Measurements from ENCODE around the gene LRRTM4. TPM values are rescaled to one million over a fixed set of nuclear protein-coding genes. Genes with fewer than 3 reads are reported as not detected.

Gene LRRTM4
- total RNA-seq, 1 experiment from 2014 or later = 9.4 TPM

GRCh38 chr2:76958749-76959148 lies 563.4 kb downstream of the LRRTM4 start (continued):
- TF ChIP-seq, protein P1, sequence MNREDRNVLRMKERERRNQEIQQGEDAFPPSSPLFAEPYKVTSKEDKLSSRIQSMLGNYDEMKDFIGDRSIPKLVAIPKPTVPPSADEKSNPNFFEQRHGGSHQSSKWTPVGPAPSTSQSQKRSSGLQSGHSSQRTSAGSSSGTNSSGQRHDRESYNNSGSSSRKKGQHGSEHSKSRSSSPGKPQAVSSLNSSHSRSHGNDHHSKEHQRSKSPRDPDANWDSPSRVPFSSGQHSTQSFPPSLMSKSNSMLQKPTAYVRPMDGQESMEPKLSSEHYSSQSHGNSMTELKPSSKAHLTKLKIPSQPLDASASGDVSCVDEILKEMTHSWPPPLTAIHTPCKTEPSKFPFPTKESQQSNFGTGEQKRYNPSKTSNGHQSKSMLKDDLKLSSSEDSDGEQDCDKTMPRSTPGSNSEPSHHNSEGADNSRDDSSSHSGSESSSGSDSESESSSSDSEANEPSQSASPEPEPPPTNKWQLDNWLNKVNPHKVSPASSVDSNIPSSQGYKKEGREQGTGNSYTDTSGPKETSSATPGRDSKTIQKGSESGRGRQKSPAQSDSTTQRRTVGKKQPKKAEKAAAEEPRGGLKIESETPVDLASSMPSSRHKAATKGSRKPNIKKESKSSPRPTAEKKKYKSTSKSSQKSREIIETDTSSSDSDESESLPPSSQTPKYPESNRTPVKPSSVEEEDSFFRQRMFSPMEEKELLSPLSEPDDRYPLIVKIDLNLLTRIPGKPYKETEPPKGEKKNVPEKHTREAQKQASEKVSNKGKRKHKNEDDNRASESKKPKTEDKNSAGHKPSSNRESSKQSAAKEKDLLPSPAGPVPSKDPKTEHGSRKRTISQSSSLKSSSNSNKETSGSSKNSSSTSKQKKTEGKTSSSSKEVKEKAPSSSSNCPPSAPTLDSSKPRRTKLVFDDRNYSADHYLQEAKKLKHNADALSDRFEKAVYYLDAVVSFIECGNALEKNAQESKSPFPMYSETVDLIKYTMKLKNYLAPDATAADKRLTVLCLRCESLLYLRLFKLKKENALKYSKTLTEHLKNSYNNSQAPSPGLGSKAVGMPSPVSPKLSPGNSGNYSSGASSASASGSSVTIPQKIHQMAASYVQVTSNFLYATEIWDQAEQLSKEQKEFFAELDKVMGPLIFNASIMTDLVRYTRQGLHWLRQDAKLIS (CRISPR knock-in tag; IDR thresholded peaks at IDR 0.05; ENCODE audit: borderline replicate concordance) = no peak
- TF ChIP-seq MYBL2 (CRISPR knock-in tag; IDR thresholded peaks at IDR 0.05) (no peak), NFE2L1 (CRISPR knock-in tag; IDR thresholded peaks at IDR 0.05) (no peak), ZNF121 (CRISPR knock-in tag; IDR thresholded peaks at IDR 0.05) (no peak), ZNF671 (CRISPR knock-in tag; IDR thresholded peaks at IDR 0.05) (no peak), HMGA2 (CRISPR knock-in tag; IDR thresholded peaks at IDR 0.05) (no peak), ELF4 (CRISPR knock-in tag; IDR thresholded peaks at IDR 0.05; ENCODE audit: low read depth) (no peak), SMAD4 (CRISPR knock-in tag; IDR thresholded peaks at IDR 0.05) (0 out of 2 replicates have a peak, but pooled peaks have one; percentile 65), RELA (CRISPR knock-in tag; IDR thresholded peaks at IDR 0.05; ENCODE audit: borderline replicate concordance) (no peak), ESRRA (CRISPR knock-in tag; IDR thresholded peaks at IDR 0.05; ENCODE audit: borderline replicate concordance) (peak; percentile 65; the same call in 1 of the 2 replicates), ZNF423 (CRISPR knock-in tag; IDR thresholded peaks at IDR 0.05) (no peak), ZNF232 (CRISPR knock-in tag; IDR thresholded peaks at IDR 0.05) (peak; percentile 87; the same call in 1 of the 2 replicates), ETV6 (CRISPR knock-in tag; IDR thresholded peaks at IDR 0.05) (peak; percentile 83; the same call in 1 of the 2 replicates)
- TF ChIP-seq, protein P2, sequence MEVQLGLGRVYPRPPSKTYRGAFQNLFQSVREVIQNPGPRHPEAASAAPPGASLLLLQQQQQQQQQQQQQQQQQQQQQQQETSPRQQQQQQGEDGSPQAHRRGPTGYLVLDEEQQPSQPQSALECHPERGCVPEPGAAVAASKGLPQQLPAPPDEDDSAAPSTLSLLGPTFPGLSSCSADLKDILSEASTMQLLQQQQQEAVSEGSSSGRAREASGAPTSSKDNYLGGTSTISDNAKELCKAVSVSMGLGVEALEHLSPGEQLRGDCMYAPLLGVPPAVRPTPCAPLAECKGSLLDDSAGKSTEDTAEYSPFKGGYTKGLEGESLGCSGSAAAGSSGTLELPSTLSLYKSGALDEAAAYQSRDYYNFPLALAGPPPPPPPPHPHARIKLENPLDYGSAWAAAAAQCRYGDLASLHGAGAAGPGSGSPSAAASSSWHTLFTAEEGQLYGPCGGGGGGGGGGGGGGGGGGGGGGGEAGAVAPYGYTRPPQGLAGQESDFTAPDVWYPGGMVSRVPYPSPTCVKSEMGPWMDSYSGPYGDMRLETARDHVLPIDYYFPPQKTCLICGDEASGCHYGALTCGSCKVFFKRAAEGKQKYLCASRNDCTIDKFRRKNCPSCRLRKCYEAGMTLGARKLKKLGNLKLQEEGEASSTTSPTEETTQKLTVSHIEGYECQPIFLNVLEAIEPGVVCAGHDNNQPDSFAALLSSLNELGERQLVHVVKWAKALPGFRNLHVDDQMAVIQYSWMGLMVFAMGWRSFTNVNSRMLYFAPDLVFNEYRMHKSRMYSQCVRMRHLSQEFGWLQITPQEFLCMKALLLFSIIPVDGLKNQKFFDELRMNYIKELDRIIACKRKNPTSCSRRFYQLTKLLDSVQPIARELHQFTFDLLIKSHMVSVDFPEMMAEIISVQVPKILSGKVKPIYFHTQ (CRISPR knock-in tag; IDR thresholded peaks at IDR 0.05) = no peak
- TF ChIP-seq, protein P3, sequence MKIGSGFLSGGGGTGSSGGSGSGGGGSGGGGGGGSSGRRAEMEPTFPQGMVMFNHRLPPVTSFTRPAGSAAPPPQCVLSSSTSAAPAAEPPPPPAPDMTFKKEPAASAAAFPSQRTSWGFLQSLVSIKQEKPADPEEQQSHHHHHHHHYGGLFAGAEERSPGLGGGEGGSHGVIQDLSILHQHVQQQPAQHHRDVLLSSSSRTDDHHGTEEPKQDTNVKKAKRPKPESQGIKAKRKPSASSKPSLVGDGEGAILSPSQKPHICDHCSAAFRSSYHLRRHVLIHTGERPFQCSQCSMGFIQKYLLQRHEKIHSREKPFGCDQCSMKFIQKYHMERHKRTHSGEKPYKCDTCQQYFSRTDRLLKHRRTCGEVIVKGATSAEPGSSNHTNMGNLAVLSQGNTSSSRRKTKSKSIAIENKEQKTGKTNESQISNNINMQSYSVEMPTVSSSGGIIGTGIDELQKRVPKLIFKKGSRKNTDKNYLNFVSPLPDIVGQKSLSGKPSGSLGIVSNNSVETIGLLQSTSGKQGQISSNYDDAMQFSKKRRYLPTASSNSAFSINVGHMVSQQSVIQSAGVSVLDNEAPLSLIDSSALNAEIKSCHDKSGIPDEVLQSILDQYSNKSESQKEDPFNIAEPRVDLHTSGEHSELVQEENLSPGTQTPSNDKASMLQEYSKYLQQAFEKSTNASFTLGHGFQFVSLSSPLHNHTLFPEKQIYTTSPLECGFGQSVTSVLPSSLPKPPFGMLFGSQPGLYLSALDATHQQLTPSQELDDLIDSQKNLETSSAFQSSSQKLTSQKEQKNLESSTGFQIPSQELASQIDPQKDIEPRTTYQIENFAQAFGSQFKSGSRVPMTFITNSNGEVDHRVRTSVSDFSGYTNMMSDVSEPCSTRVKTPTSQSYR (CRISPR knock-in tag; IDR thresholded peaks at IDR 0.05) = 0 out of 2 replicates have a peak, but pooled peaks have one; percentile 17
- TF ChIP-seq, protein P4, sequence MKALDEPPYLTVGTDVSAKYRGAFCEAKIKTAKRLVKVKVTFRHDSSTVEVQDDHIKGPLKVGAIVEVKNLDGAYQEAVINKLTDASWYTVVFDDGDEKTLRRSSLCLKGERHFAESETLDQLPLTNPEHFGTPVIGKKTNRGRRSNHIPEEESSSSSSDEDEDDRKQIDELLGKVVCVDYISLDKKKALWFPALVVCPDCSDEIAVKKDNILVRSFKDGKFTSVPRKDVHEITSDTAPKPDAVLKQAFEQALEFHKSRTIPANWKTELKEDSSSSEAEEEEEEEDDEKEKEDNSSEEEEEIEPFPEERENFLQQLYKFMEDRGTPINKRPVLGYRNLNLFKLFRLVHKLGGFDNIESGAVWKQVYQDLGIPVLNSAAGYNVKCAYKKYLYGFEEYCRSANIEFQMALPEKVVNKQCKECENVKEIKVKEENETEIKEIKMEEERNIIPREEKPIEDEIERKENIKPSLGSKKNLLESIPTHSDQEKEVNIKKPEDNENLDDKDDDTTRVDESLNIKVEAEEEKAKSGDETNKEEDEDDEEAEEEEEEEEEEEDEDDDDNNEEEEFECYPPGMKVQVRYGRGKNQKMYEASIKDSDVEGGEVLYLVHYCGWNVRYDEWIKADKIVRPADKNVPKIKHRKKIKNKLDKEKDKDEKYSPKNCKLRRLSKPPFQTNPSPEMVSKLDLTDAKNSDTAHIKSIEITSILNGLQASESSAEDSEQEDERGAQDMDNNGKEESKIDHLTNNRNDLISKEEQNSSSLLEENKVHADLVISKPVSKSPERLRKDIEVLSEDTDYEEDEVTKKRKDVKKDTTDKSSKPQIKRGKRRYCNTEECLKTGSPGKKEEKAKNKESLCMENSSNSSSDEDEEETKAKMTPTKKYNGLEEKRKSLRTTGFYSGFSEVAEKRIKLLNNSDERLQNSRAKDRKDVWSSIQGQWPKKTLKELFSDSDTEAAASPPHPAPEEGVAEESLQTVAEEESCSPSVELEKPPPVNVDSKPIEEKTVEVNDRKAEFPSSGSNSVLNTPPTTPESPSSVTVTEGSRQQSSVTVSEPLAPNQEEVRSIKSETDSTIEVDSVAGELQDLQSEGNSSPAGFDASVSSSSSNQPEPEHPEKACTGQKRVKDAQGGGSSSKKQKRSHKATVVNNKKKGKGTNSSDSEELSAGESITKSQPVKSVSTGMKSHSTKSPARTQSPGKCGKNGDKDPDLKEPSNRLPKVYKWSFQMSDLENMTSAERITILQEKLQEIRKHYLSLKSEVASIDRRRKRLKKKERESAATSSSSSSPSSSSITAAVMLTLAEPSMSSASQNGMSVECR (CRISPR knock-in tag; IDR thresholded peaks at IDR 0.05; ENCODE audit: borderline replicate concordance) = 0 out of 2 replicates have a peak, but pooled peaks have one; percentile 44
- TF ChIP-seq, protein P5, sequence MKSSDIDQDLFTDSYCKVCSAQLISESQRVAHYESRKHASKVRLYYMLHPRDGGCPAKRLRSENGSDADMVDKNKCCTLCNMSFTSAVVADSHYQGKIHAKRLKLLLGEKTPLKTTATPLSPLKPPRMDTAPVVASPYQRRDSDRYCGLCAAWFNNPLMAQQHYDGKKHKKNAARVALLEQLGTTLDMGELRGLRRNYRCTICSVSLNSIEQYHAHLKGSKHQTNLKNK (CRISPR knock-in tag; IDR thresholded peaks at IDR 0.05) = no peak
- TF ChIP-seq, protein P6, sequence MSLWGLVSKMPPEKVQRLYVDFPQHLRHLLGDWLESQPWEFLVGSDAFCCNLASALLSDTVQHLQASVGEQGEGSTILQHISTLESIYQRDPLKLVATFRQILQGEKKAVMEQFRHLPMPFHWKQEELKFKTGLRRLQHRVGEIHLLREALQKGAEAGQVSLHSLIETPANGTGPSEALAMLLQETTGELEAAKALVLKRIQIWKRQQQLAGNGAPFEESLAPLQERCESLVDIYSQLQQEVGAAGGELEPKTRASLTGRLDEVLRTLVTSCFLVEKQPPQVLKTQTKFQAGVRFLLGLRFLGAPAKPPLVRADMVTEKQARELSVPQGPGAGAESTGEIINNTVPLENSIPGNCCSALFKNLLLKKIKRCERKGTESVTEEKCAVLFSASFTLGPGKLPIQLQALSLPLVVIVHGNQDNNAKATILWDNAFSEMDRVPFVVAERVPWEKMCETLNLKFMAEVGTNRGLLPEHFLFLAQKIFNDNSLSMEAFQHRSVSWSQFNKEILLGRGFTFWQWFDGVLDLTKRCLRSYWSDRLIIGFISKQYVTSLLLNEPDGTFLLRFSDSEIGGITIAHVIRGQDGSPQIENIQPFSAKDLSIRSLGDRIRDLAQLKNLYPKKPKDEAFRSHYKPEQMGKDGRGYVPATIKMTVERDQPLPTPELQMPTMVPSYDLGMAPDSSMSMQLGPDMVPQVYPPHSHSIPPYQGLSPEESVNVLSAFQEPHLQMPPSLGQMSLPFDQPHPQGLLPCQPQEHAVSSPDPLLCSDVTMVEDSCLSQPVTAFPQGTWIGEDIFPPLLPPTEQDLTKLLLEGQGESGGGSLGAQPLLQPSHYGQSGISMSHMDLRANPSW (CRISPR knock-in tag; conservative IDR thresholded peaks at IDR 0.05; ENCODE audit: low read depth) = no peak

Data from WTC11 (cell line).